IPS DF 4.7 (cell line): ENCODE results near the gene PPP2R1B.

Experiments
- DNase-seq: peaks from one replicate; pipeline ENCODE4 v3.0.0-alpha.2; 2013; ENCODE audit warnings: low spot score; ENCODE audit errors: extremely low read depth

The PPP2R1B gene

GRCh38 chr11:111696556-111696955 is 69.6 kb downstream of the PPP2R1B start:
- DNase-seq = no peak

DNA sequence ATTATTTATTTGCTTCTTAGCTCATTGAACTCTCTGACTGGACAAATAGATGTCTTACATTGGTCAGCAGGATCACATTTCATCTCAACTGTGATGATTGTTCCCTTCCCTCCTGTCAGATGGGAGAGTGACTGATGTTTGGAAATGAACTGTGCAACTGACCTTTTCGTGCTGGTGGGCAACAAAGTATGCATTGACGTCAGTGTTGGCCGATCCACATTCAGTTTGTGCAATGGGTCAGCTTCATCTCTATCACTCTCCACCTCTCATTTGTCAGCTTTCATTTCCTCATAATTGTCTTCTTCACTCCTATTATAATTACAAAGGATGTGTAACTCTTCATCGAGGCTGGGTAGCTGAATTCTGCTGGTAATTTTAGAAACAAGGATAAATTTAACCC is 71.3 kb downstream of the PPP2R1B start:
- DNase-seq = no peak

GRCh38 chr11:111693224-111693937 is 72.8 kb downstream of the PPP2R1B start:
- no peak for DNase-seq

- DNase-seq = no peak
Measured at GRCh38 chr11:111691741-111692140, 74.4 kb downstream of the PPP2R1B start.

DNA sequence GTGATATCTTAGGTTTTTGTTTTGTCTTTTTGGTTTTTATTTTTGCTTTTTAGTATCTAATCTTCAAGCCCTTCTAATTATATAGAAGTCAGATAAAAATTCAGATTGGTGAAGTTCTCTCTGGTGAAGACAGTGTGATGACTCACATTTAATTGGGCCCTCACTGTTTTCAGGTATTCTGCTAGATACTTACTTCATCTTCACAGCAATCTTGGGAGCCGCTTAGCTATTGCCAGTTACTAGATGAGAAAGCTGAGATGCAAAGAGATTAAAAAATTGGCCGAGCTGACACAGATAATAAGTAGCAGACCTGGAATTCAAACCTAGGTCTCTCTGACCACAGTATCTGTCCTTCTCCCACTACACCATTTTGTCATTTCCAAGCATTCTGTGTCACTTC is 75.0 kb downstream of the PPP2R1B start:
- DNase-seq = no peak

DNA sequence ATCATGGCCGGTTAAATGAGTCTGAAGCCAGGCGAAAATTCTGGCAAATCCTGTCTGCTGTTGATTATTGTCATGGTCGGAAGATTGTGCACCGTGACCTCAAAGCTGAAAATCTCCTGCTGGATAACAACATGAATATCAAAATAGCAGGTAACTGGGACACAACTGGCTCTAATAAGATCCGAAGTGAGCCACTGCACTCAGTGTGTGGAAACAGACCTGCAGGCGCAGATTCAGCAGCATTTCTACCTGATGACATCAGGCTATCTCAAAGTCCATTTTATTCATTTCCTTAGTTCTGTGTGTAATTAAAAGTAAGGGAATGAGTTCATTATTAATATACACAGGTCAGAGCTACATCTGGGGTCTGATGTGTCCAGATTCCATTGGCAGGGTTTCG is 78.2 kb downstream of the PPP2R1B start:
- DNase-seq = no peak

GRCh38 chr11:111684251-111684650 is 81.9 kb downstream of the PPP2R1B start:
- DNase-seq = no peak

- DNase-seq = no peak
Measured at GRCh38 chr11:111683806-111684205, 82.4 kb downstream of the PPP2R1B start.

DNA sequence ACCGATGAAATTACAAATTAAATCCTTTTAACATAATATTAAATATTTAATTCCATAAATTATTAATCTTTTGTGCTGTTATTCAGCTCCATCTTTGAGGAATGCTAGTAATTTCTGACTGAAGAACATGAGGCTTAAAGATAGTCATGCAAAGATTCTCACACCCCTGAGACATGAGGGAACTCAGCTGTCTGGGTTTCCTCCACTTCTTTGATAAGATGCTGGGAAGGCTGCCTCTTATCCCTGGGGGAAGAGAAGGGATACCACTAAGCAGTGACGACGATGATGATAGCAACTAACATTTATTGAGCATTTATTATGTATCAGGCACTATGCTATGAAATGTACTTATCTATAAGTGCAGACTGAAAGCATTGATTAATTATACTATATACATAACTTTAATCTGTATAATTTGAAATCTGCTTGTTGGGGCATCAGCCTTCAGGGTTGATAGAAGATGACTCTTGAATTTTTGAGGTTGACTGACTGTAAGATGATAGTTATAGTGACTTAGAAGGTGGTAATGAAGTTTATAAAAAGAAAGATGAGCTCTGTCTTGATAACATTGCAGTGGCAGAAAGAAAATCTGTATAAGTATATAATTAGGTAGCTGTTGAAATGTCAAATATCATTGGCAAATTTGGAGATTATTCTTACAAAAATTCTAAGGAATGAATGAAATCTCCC is 85.6 kb downstream of the PPP2R1B start:
- DNase-seq = no peak
